Neuron (in vitro differentiated cells): ENCODE data around the gene ADRB2.
"Not testable (repeated sequence)": the region's sequence is repeated elsewhere in the genome, so short reads cannot be mapped to it uniquely, and the experiment has no call there.

ENCODE experiments used
- H2AFZ ChIP-seq: one replicate; pipeline ENCODE4 v1.6.1; 2013; ENCODE audit warnings: low read depth, mild to moderate bottlenecking, inconsistent platforms, low read length, moderate library complexity
- H3K27me3 ChIP-seq: one replicate; pipeline ENCODE4 v1.6.1; 2013; ENCODE audit warnings: low read length; ENCODE audit not compliant: insufficient read depth
- H3K36me3 ChIP-seq: one replicate; pipeline ENCODE4 v1.6.1; 2013; ENCODE audit warnings: low read length; ENCODE audit not compliant: insufficient read depth
- H3K4me1 ChIP-seq: one replicate; pipeline ENCODE4 v1.6.1; 2013; ENCODE audit warnings: low read length; ENCODE audit not compliant: insufficient read depth
- H3K4me3 ChIP-seq: 2 replicates; pipeline ENCODE4 v1.5.1; 2013; ENCODE audit warnings: mild to moderate bottlenecking, low read length, moderate library complexity
- H3K9me3 ChIP-seq: one replicate; pipeline ENCODE4 v1.6.1; 2013; ENCODE audit warnings: low read length

ADRB2 gene

GRCh38 chr5:148875205-148875875, 48.9 kb downstream of the ADRB2 start:
- no peaks in the 10 kb centered on the region for H3K36me3 ChIP-seq
- H3K4me3 ChIP-seq: no peak overlapping the region
- H2AFZ ChIP-seq: no peak overlapping the region
- no peaks in the 10 kb centered on the region for H3K9me3 ChIP-seq
- no peaks in the 10 kb centered on the region for H3K27me3 ChIP-seq
- no peaks in the 10 kb centered on the region for H3K4me1 ChIP-seq

GRCh38 chr5:148877436-148877835, 51.0 kb downstream of the ADRB2 start:
- not testable (repeated sequence) for H3K36me3 ChIP-seq, H2AFZ ChIP-seq, H3K4me1 ChIP-seq, H3K4me3 ChIP-seq, H3K27me3 ChIP-seq, H3K9me3 ChIP-seq
